Pericardium fibroblast (primary cell): ENCODE measurements around the gene AFDN. TPM values are rescaled to one million over a fixed set of nuclear protein-coding genes. Genes with fewer than 3 reads are reported as not detected.

ENCODE experiments used
- total RNA-seq: library from RNA; depleted of rRNA; stranded (reverse); fragments of >200 nt; gene quantifications from 2 replicates; pipeline ENCODE4 v1.2.3, GENCODE V29; 2015

Gene AFDN
- total RNA-seq = 23.5 and 35.1 TPM in 2 replicates

GRCh38 chr6:167826896-167827582 is at the start of gene AFDN:
TSS of gene AFDN (plus strand) at chr6:167826911. CDS start at chr6:167827133, 222 bp downstream.

GRCh38 chr6:167997642-167998041 is 170.9 kb downstream of the AFDN start, which contains the start of gene KIF25:
TSS of gene KIF25 (plus strand) at chr6:167997671. CDS start at chr6:168029586, 31,915 bp downstream.

Other genes with a start within 250 kb of the AFDN start
- not detected in 2 replicates for gene KIF25, start 170.8 kb downstream of the AFDN start, total RNA-seq